HEK293T (cell line): ENCODE results near the gene WFDC2.

Experiments
- CTCF ChIA-PET: fragments of 350-600 bp; formaldehyde crosslinking; extraction: SDS; loops from one replicate; lab custom pipeline; 2021; ENCODE audit warnings: antibody characterized with exemption, inconsistent platforms; lab: Yijun Ruan, JAX
- POLR2A ChIA-PET: fragments of 350-600 bp; formaldehyde crosslinking; extraction: SDS; loops from one replicate; lab custom pipeline; 2020; ENCODE audit warnings: antibody characterized with exemption, inconsistent platforms; lab: Yijun Ruan, JAX
- DNase-seq: peaks from one replicate; pipeline ENCODE4 v3.0.0; 2012; ENCODE audit warnings: mixed read lengths; ENCODE audit errors: extremely low spot score
- ARNT ChIP-seq: fragments of 450-650 bp; IDR thresholded peaks from 2 replicates; pipeline ENCODE4 v1.6.1; 2017; ENCODE audit warnings: mild to moderate bottlenecking
- BHLHE40 ChIP-seq: fragments of 450-650 bp; IDR thresholded peaks from 2 replicates; pipeline ENCODE4 v1.6.1; 2016; ENCODE audit warnings: mild to moderate bottlenecking, moderate library complexity, borderline replicate concordance
- CTBP1 ChIP-seq: fragments of 450-650 bp; IDR thresholded peaks from 2 replicates; pipeline ENCODE4 v1.6.1; 2016; ENCODE audit warnings: borderline replicate concordance
- ELF4 ChIP-seq: fragments of 450-650 bp; IDR thresholded peaks from 2 replicates; pipeline ENCODE4 v1.6.1; 2017; ENCODE audit warnings: antibody characterized with exemption
- FOXA1 ChIP-seq: fragments of 450-650 bp; IDR thresholded peaks from 2 replicates; pipeline ENCODE4 v1.6.1; 2016; ENCODE audit warnings: mild to moderate bottlenecking
- FOXK2 ChIP-seq: fragments of 450-650 bp; IDR thresholded peaks from 2 replicates; pipeline ENCODE4 v1.6.1; 2016; ENCODE audit warnings: mild to moderate bottlenecking
- FOXM1 ChIP-seq: fragments of 450-650 bp; IDR thresholded peaks from 2 replicates; pipeline ENCODE4 v1.6.1; 2017; ENCODE audit warnings: mild to moderate bottlenecking, borderline replicate concordance
- HDGF ChIP-seq: fragments of 450-650 bp; IDR thresholded peaks from 2 replicates; pipeline ENCODE4 v1.6.1; 2017; ENCODE audit warnings: antibody characterized with exemption, borderline replicate concordance
- L3MBTL2 ChIP-seq: fragments of 450-650 bp; conservative IDR thresholded peaks from 2 replicates; pipeline ENCODE4 v1.6.1; 2016; ENCODE audit warnings: mild to moderate bottlenecking
- LEF1 ChIP-seq: fragments of 450-650 bp; IDR thresholded peaks from 2 replicates; pipeline ENCODE4 v1.6.1; 2017; ENCODE audit warnings: mild to moderate bottlenecking, borderline replicate concordance
- NFRKB ChIP-seq: fragments of 450-650 bp; IDR thresholded peaks from 2 replicates; pipeline ENCODE4 v1.6.1; 2016; ENCODE audit warnings: mild to moderate bottlenecking, moderate library complexity
- PKNOX1 ChIP-seq: fragments of 450-650 bp; IDR thresholded peaks from 2 replicates; pipeline ENCODE4 v1.6.1; 2016
- SP1 ChIP-seq: fragments of 450-650 bp; IDR thresholded peaks from 2 replicates; pipeline ENCODE4 v1.6.1; 2017
- SUZ12 ChIP-seq: fragments of 450-650 bp; IDR thresholded peaks from 2 replicates; pipeline ENCODE4 v1.6.1; 2016; ENCODE audit warnings: mild to moderate bottlenecking
- TARDBP ChIP-seq: fragments of 450-650 bp; IDR thresholded peaks from 2 replicates; pipeline ENCODE4 v1.6.1; 2016
- ZNF384 ChIP-seq: fragments of 450-650 bp; IDR thresholded peaks from 2 replicates; pipeline ENCODE4 v1.6.1; 2016

Gene WFDC2

GRCh38 chr20:45484676-45485075 lies 15.1 kb downstream of the WFDC2 start:
- DNase-seq: no peak
- POLR2A ChIA-PET: no interaction called here
- TF ChIP-seq BHLHE40 (no peak), TARDBP (no peak), LEF1 (no peak), CTBP1 (no peak), ZNF384 (no peak), FOXM1 (no peak), SP1 (no peak), NFRKB (no peak), FOXA1 (no peak), FOXK2 (no peak), ELF4 (no peak), HDGF (no peak), PKNOX1 (no peak), L3MBTL2 (no peak), ARNT (no peak), SUZ12 (no peak)
- CTCF ChIA-PET: no interaction called here

GRCh38 chr20:45485388-45485787 lies 15.8 kb downstream of the WFDC2 start:
- TF ChIP-seq TARDBP (no peak), FOXM1 (no peak), CTBP1 (no peak), SUZ12 (no peak), L3MBTL2 (no peak), FOXA1 (no peak), ARNT (no peak), NFRKB (no peak), BHLHE40 (no peak)
- no peak for DNase-seq
- CTCF ChIA-PET: interaction anchor here (0.7 kb wide), 1 partner anchor 285 kb away, joined by 3 read pairs; no protein-coding TSS in a partner anchor
- POLR2A ChIA-PET: interaction anchor here (0.7 to 1.0 kb wide), 2 partner anchors 27 to 109 kb away, joined by 3 read pairs; no protein-coding TSS in a partner anchor

GRCh38 chr20:45487231-45487635 lies 17.7 kb downstream of the WFDC2 start:
- no peak for TF ChIP-seq SUZ12
- no peak for TF ChIP-seq TARDBP
- no peak for TF ChIP-seq FOXA1
- TF ChIP-seq FOXK2: no peak
- no peak for TF ChIP-seq ZNF384
- no peak for TF ChIP-seq SP1
- CTCF ChIA-PET: no interaction called here
- DNase-seq: peak; percentile 34
- POLR2A ChIA-PET: no interaction called here

- ChIA-PET POLR2A (no interaction called here), CTCF (no interaction called here)
- DNase-seq: no peak
- TF ChIP-seq LEF1 (no peak), ARNT (no peak)
These were observed 19.6 kb downstream of the WFDC2 start for GRCh38 chr20:45489083-45489531.

GRCh38 chr20:45495501-45495941 lies 26.0 kb downstream of the WFDC2 start:
- ChIA-PET CTCF (no interaction called here), POLR2A (no interaction called here)
- TF ChIP-seq HDGF (no peak), FOXA1 (no peak), ELF4 (no peak), L3MBTL2 (no peak), BHLHE40 (no peak), SP1 (no peak), CTBP1 (no peak), PKNOX1 (no peak), ZNF384 (no peak), FOXK2 (no peak), LEF1 (no peak), NFRKB (no peak), TARDBP (no peak), ARNT (no peak), SUZ12 (no peak), FOXM1 (no peak)
- no peak for DNase-seq

GRCh38 chr20:45496166-45496565 lies 26.6 kb downstream of the WFDC2 start:
- TF ChIP-seq SP1 (no peak), ARNT (no peak), TARDBP (no peak), SUZ12 (no peak), NFRKB (no peak), FOXM1 (no peak), FOXA1 (no peak), ELF4 (no peak), HDGF (no peak), BHLHE40 (no peak), FOXK2 (no peak)
- POLR2A ChIA-PET: no interaction called here
- CTCF ChIA-PET: no interaction called here
- no peak for DNase-seq

GRCh38 chr20:45497971-45498494 lies 28.5 kb downstream of the WFDC2 start:
- CTCF ChIA-PET: interaction anchor here (0.6 kb wide), 1 partner anchor 1707 kb away, joined by 4 read pairs; no protein-coding TSS in a partner anchor
- no peak for DNase-seq
- POLR2A ChIA-PET: no interaction called here
- TF ChIP-seq TARDBP: no peak
